Neutrophil (primary cell): ENCODE data around the gene TMCC1.

Experiments
- H3K27ac ChIP-seq: fragments of 200-600 bp; sonication (generic); 2 replicates; pipeline ENCODE4 v1.5.1; 2016; ENCODE audit warnings: mild to moderate bottlenecking, moderate library complexity
- H3K27me3 ChIP-seq: fragments of 200-600 bp; sonication (generic); 2 replicates; pipeline ENCODE4 v1.6.0; 2016; ENCODE audit warnings: mild to moderate bottlenecking
- H3K36me3 ChIP-seq: fragments of 200-600 bp; sonication (generic); 2 replicates; pipeline ENCODE4 v1.5.1; 2017
- H3K4me1 ChIP-seq, 2 experiments: fragments of 200-600 bp in 1 of 2; sonication (generic) in 1 of 2; 1 replicate in 1 of 2; 2 replicates in 1 of 2; pipeline versions ENCODE4 v1.5.1 to v1.6.1; 2013 to 2016; ENCODE audit warnings: low read depth in 1 of 2, low read length in 1 of 2, mild to moderate bottlenecking in 1 of 2, moderate library complexity in 1 of 2; ENCODE audit not compliant: control insufficient read depth in 1 of 2, insufficient read depth in 1 of 2
- H3K4me3 ChIP-seq, 2 experiments: fragments of 200-600 bp in 1 of 2; sonication (generic) in 1 of 2; 1 replicate in 1 of 2; 2 replicates in 1 of 2; pipeline ENCODE4 v1.5.1; 2013 to 2016; ENCODE audit warnings: low read depth in 1 of 2, low read length in 1 of 2, mild to moderate bottlenecking in 1 of 2, moderate library complexity in 1 of 2
- H3K9me3 ChIP-seq: fragments of 200-600 bp; sonication (generic); 2 replicates; pipeline ENCODE4 v1.5.1; 2016
- CTCF ChIP-seq: fragments of 200-600 bp; sonication (generic); IDR thresholded peaks from 2 replicates; pipeline ENCODE4 v1.5.1; 2016; ENCODE audit warnings: antibody characterized with exemption

Gene TMCC1

GRCh38 chr3:129937717-129938116 lies 44.2 kb upstream of the TMCC1 start:
- Histone ChIP-seq H3K9me3 (no peaks in the 10 kb centered on the region), H3K4me3 (no peak overlapping the region), H3K27me3 (no peaks in the 10 kb centered on the region), H3K36me3 (no peaks in the 10 kb centered on the region), H3K4me1 (peaks cover 2 to 5% of the 10 kb centered on the region in 2 experiments), H3K27ac (no peak overlapping the region)
- no peak for TF ChIP-seq CTCF

- peak overlapping the region; percentile 19 to 23 for H3K4me3 ChIP-seq
- no peaks in the 10 kb centered on the region for H3K36me3 ChIP-seq
- peak overlapping the region; percentile 45 for H3K27ac ChIP-seq
- TF ChIP-seq CTCF, result no peak
- peaks cover 3 to 13% of the 10 kb centered on the region in 2 experiments for H3K4me1 ChIP-seq
- no peaks in the 10 kb centered on the region for H3K9me3 ChIP-seq
- no peaks in the 10 kb centered on the region for H3K27me3 ChIP-seq
Observed at GRCh38 chr3:129936757-129937156, 43.2 kb upstream of the TMCC1 start.

- Histone ChIP-seq H3K36me3 (no peaks in the 10 kb centered on the region), H3K4me3 (no peak overlapping the region), H3K27me3 (no peaks in the 10 kb centered on the region), H3K27ac (peak overlapping the region; percentile 3), H3K4me1 (peaks cover 16 to 30% of the 10 kb centered on the region in 2 experiments), H3K9me3 (no peaks in the 10 kb centered on the region)
- peak; percentile 93 for TF ChIP-seq CTCF
Observed at GRCh38 chr3:129934234-129935123, 41.0 kb upstream of the TMCC1 start.

GRCh38 chr3:129933471-129933870 lies 40.0 kb upstream of the TMCC1 start:
- no peak overlapping the region for H3K4me3 ChIP-seq
- H3K9me3 ChIP-seq, result no peaks in the 10 kb centered on the region
- no peaks in the 10 kb centered on the region for H3K36me3 ChIP-seq
- TF ChIP-seq CTCF, result no peak
- H3K4me1 ChIP-seq, result peaks cover 16 to 30% of the 10 kb centered on the region in 2 experiments
- H3K27me3 ChIP-seq, result no peaks in the 10 kb centered on the region
- H3K27ac ChIP-seq, result no peak overlapping the region

GRCh38 chr3:129929383-129929782 lies 35.9 kb upstream of the TMCC1 start:
- Histone ChIP-seq H3K27ac (no peak overlapping the region), H3K4me3 (no peak overlapping the region), H3K27me3 (no peaks in the 10 kb centered on the region), H3K9me3 (no peaks in the 10 kb centered on the region), H3K36me3 (no peaks in the 10 kb centered on the region), H3K4me1 (peaks cover 15 to 28% of the 10 kb centered on the region in 2 experiments)
- TF ChIP-seq CTCF, result no peak
